ENCODE data around the gene TBCD. TPM values are rescaled to one million over a fixed set of nuclear protein-coding genes. Genes with fewer than 3 reads are reported as not detected.
A peak's percentile ranks its signal among the peaks of the same experiment; 100 is the strongest.

Gene TBCD
- total RNA-seq, 1 donor = 22.5 TPM

- no peak for TF ChIP-seq CTCF (IDR thresholded peaks at IDR 0.05; ENCODE audit: insufficient read depth, low read depth, low read length)
- DNase-seq (ENCODE audit: low read depth) = no peak
- no peak overlapping the region for H3K4me3 ChIP-seq (ENCODE audit: low read depth, low read length)
Measured at GRCh38 chr17:82865274-82865673, 113.4 kb downstream of the TBCD start.

GRCh38 chr17:82865774-82866395 lies 114.0 kb downstream of the TBCD start:
- H3K4me3 ChIP-seq (ENCODE audit: low read depth, low read length) = no peak overlapping the region
- DNase-seq (ENCODE audit: low read depth) = no peak
- TF ChIP-seq CTCF (IDR thresholded peaks at IDR 0.05; ENCODE audit: insufficient read depth, low read depth, low read length) = no peak

GRCh38 chr17:82866590-82867191 lies 114.8 kb downstream of the TBCD start:
- H3K4me3 ChIP-seq (ENCODE audit: low read depth, low read length) = no peak overlapping the region
- TF ChIP-seq CTCF (IDR thresholded peaks at IDR 0.05; ENCODE audit: insufficient read depth, low read depth, low read length) = no peak
- peak; percentile 89 for DNase-seq (ENCODE audit: low read depth)

GRCh38 chr17:82867763-82868325 lies 116.0 kb downstream of the TBCD start:
- TF ChIP-seq CTCF (IDR thresholded peaks at IDR 0.05; ENCODE audit: insufficient read depth, low read depth, low read length) = no peak
- H3K4me3 ChIP-seq (ENCODE audit: low read depth, low read length) = no peak overlapping the region
- no peak for DNase-seq (ENCODE audit: low read depth)

- no peak overlapping the region for H3K4me3 ChIP-seq (ENCODE audit: low read depth, low read length)
- no peak for DNase-seq (ENCODE audit: low read depth)
- no peak for TF ChIP-seq CTCF (IDR thresholded peaks at IDR 0.05; ENCODE audit: insufficient read depth, low read depth, low read length)
Measured at GRCh38 chr17:82868715-82869131, 116.9 kb downstream of the TBCD start.

- TF ChIP-seq CTCF (IDR thresholded peaks at IDR 0.05; ENCODE audit: insufficient read depth, low read depth, low read length) = no peak
- no peak for DNase-seq (ENCODE audit: low read depth)
- no peak overlapping the region for H3K4me3 ChIP-seq (ENCODE audit: low read depth, low read length)
Measured at GRCh38 chr17:82869536-82869935, 117.7 kb downstream of the TBCD start.
